ENCODE measurements around the gene NYAP1.
A peak's percentile ranks its signal among the peaks of the same experiment; 100 is the strongest.
"Not testable (repeated sequence)": the region's sequence is repeated elsewhere in the genome, so short reads cannot be mapped to it uniquely, and the experiment has no call there.

The NYAP1 gene

GRCh38 chr7:100517305-100517704 lies 33.6 kb downstream of the NYAP1 start:
- no peaks in the 10 kb centered on the region for H3K9me3 ChIP-seq (ENCODE audit: control insufficient read depth, insufficient read depth, low read depth, low read length)
- H3K27me3 ChIP-seq (ENCODE audit: control insufficient read depth, insufficient read depth, low read length) = no peaks in the 10 kb centered on the region
- no peak overlapping the region for H3K27ac ChIP-seq (ENCODE audit: low read depth, low read length)
- peaks cover 4% of the 10 kb centered on the region; the same call in 1 of the 2 replicates for H3K4me1 ChIP-seq (ENCODE audit: control insufficient read depth, insufficient read depth, low read length)
- H3K36me3 ChIP-seq (ENCODE audit: control insufficient read depth, insufficient read depth, low read length) = no peaks in the 10 kb centered on the region
- H3K4me3 ChIP-seq (ENCODE audit: low read depth, low read length) = no peak overlapping the region
- no peak overlapping the region for H3K9ac ChIP-seq (ENCODE audit: low read length)

GRCh38 chr7:100519580-100519979 lies 35.9 kb downstream of the NYAP1 start:
- Histone ChIP-seq H3K9me3 (ENCODE audit: control insufficient read depth, insufficient read depth, low read depth, low read length) (peaks cover 2% of the 10 kb centered on the region; the same call in 1 of the 2 replicates), H3K4me3 (ENCODE audit: low read depth, low read length) (no peak overlapping the region), H3K4me1 (ENCODE audit: control insufficient read depth, insufficient read depth, low read length) (peaks cover 4% of the 10 kb centered on the region; the same call in 1 of the 2 replicates), H3K36me3 (ENCODE audit: control insufficient read depth, insufficient read depth, low read length) (no peaks in the 10 kb centered on the region), H3K27me3 (ENCODE audit: control insufficient read depth, insufficient read depth, low read length) (no peaks in the 10 kb centered on the region), H3K9ac (ENCODE audit: low read length) (no peak overlapping the region), H3K27ac (ENCODE audit: low read depth, low read length) (no peak overlapping the region)

DNA sequence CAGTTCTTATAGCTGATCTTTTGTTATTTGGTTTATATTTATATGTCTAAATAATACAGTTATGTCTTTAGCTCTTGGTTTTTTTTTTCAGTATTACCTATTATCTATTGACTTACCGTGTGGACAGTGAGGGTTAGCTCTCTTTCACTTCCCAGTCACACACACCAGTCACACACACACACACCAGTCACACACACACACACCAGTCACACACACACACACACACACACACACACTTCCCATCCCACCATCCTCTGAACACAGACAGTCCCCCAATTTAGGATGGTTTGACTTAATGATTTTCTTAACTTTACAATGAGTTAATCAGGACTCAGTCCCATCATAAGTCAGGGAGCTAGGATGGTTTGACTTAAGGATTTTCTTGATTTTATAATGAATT lies 36.4 kb downstream of the NYAP1 start:
- peaks cover 1% of the 10 kb centered on the region; the same call in 1 of the 2 replicates for H3K4me1 ChIP-seq (ENCODE audit: control insufficient read depth, insufficient read depth, low read length)
- no peaks in the 10 kb centered on the region for H3K36me3 ChIP-seq (ENCODE audit: control insufficient read depth, insufficient read depth, low read length)
- no peaks in the 10 kb centered on the region for H3K27me3 ChIP-seq (ENCODE audit: control insufficient read depth, insufficient read depth, low read length)
- H3K4me3 ChIP-seq (ENCODE audit: low read depth, low read length) = no peak overlapping the region
- no peak overlapping the region for H3K27ac ChIP-seq (ENCODE audit: low read depth, low read length)
- H3K9me3 ChIP-seq (ENCODE audit: control insufficient read depth, insufficient read depth, low read depth, low read length) = peaks cover 2% of the 10 kb centered on the region; the same call in 1 of the 2 replicates
- no peak overlapping the region for H3K9ac ChIP-seq (ENCODE audit: low read length)

DNA sequence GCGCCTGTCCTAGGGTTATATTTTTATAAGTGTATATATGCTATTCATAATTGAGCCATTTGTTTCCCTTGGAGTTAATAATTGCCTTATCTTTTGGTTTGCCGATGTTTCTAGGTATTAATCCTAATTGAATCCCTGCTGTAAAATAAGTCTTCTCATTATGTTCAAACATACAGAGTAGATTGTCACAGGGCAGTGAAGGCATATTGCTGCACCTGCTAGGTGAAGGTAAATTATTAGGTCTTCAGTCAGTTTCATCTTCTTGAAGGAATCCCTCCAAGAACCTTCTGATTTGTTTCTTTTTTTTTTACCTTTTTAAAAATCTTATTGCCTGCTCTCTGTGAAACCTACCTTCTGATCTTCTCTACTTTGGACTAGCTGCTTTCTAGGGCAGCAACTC lies 37.3 kb downstream of the NYAP1 start:
- Histone ChIP-seq H3K9ac (ENCODE audit: low read length) (no peak overlapping the region), H3K27me3 (ENCODE audit: control insufficient read depth, insufficient read depth, low read length) (no peaks in the 10 kb centered on the region), H3K4me1 (ENCODE audit: control insufficient read depth, insufficient read depth, low read length) (no peaks in the 10 kb centered on the region), H3K4me3 (ENCODE audit: low read depth, low read length) (no peak overlapping the region), H3K9me3 (ENCODE audit: control insufficient read depth, insufficient read depth, low read depth, low read length) (peaks cover 2% of the 10 kb centered on the region; the same call in 1 of the 2 replicates), H3K27ac (ENCODE audit: low read depth, low read length) (no peak overlapping the region), H3K36me3 (ENCODE audit: control insufficient read depth, insufficient read depth, low read length) (no peaks in the 10 kb centered on the region)

GRCh38 chr7:100521909-100522593 lies 38.3 kb downstream of the NYAP1 start:
- H3K27ac ChIP-seq (ENCODE audit: low read depth, low read length); H3K36me3 ChIP-seq (ENCODE audit: control insufficient read depth, insufficient read depth, low read length); H3K9me3 ChIP-seq (ENCODE audit: control insufficient read depth, insufficient read depth, low read depth, low read length); H3K4me1 ChIP-seq (ENCODE audit: control insufficient read depth, insufficient read depth, low read length); H3K9ac ChIP-seq (ENCODE audit: low read length); H3K27me3 ChIP-seq (ENCODE audit: control insufficient read depth, insufficient read depth, low read length); H3K4me3 ChIP-seq (ENCODE audit: low read depth, low read length): not testable (repeated sequence)

GRCh38 chr7:100523192-100523591 lies 39.5 kb downstream of the NYAP1 start:
- H3K4me3 ChIP-seq (ENCODE audit: low read depth, low read length); H3K4me1 ChIP-seq (ENCODE audit: control insufficient read depth, insufficient read depth, low read length); H3K9ac ChIP-seq (ENCODE audit: low read length); H3K9me3 ChIP-seq (ENCODE audit: control insufficient read depth, insufficient read depth, low read depth, low read length); H3K27ac ChIP-seq (ENCODE audit: low read depth, low read length); H3K36me3 ChIP-seq (ENCODE audit: control insufficient read depth, insufficient read depth, low read length); H3K27me3 ChIP-seq (ENCODE audit: control insufficient read depth, insufficient read depth, low read length): not testable (repeated sequence)

GRCh38 chr7:100528108-100528866 lies 44.6 kb downstream of the NYAP1 start:
- H3K9ac ChIP-seq (ENCODE audit: low read length); H3K27ac ChIP-seq (ENCODE audit: low read depth, low read length); H3K4me3 ChIP-seq (ENCODE audit: low read depth, low read length); H3K9me3 ChIP-seq (ENCODE audit: control insufficient read depth, insufficient read depth, low read depth, low read length); H3K36me3 ChIP-seq (ENCODE audit: control insufficient read depth, insufficient read depth, low read length); H3K27me3 ChIP-seq (ENCODE audit: control insufficient read depth, insufficient read depth, low read length); H3K4me1 ChIP-seq (ENCODE audit: control insufficient read depth, insufficient read depth, low read length): not testable (repeated sequence)

DNA sequence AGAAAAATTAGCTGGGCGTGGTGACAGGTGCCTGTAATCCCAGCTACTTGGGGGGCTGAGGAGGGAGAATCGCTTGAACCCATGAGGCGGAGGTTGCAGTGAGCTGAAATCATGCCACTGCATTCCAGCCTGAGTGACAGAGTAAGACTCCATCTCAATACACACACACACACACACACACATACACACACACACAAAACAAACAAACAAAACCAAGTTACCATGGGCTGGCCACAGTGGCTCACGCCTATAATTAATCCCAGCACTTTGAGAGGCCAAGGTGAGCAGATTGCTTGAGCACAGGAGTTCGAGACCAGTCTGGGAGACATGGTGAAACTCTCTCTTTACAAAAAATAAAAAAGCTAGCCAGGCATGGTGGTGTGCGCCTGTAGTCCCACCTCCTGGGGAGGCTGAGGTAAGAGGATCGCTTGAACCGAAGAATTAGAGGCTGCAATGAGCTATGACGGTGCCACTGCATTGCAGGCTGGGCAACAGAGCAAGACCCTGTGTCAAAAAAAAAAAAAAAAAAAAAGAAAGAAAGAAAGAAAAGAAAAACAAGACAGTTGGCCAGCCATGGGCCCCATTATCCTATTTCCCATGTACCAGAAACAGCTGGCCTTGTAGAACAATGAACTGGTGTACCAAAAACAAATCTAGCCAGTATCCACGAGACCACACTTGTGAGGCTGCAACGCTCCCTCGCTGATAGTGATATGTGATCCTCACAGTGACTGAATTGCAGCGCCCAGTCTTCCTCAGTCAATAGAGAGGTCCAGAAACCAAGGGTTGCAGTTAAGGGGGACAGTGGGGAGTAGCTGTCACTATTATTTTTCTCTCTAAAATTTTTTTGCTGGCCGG lies 48.7 kb downstream of the NYAP1 start:
- Histone ChIP-seq H3K27me3 (ENCODE audit: control insufficient read depth, insufficient read depth, low read length) (no peaks in the 10 kb centered on the region), H3K27ac (ENCODE audit: low read depth, low read length) (no peak overlapping the region), H3K36me3 (ENCODE audit: control insufficient read depth, insufficient read depth, low read length) (no peaks in the 10 kb centered on the region), H3K4me3 (ENCODE audit: low read depth, low read length) (no peak overlapping the region), H3K9me3 (ENCODE audit: control insufficient read depth, insufficient read depth, low read depth, low read length) (no peaks in the 10 kb centered on the region), H3K4me1 (ENCODE audit: control insufficient read depth, insufficient read depth, low read length) (no peaks in the 10 kb centered on the region), H3K9ac (ENCODE audit: low read length) (no peak overlapping the region)

GRCh38 chr7:100535982-100536381 lies 52.3 kb downstream of the NYAP1 start:
- not testable (repeated sequence) for H3K36me3 ChIP-seq (ENCODE audit: control insufficient read depth, insufficient read depth, low read length); H3K4me1 ChIP-seq (ENCODE audit: control insufficient read depth, insufficient read depth, low read length); H3K9me3 ChIP-seq (ENCODE audit: control insufficient read depth, insufficient read depth, low read depth, low read length); H3K27me3 ChIP-seq (ENCODE audit: control insufficient read depth, insufficient read depth, low read length); H3K4me3 ChIP-seq (ENCODE audit: low read depth, low read length); H3K27ac ChIP-seq (ENCODE audit: low read depth, low read length); H3K9ac ChIP-seq (ENCODE audit: low read length)

DNA sequence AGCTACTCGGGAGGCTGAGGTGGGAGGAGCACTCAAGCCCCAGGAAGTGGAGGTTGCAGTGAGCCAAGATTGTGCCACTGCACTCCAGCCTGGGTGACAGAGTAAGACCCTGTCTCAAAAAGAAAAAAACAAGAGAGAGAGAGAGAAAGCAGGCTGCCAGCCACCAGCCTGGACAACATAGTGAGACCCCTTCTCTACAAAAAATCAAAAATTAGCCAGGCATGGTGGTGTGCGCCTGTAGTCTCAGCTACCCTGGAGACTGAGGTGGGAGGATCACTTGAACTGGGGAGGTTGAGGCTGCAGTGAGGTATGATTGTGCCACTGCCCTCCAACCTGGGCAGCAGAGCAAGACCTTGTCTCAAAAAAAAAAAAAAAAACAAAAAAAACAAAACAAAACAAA lies 53.0 kb downstream of the NYAP1 start:
- H3K36me3 ChIP-seq (ENCODE audit: control insufficient read depth, insufficient read depth, low read length); H3K27ac ChIP-seq (ENCODE audit: low read depth, low read length); H3K4me1 ChIP-seq (ENCODE audit: control insufficient read depth, insufficient read depth, low read length); H3K9me3 ChIP-seq (ENCODE audit: control insufficient read depth, insufficient read depth, low read depth, low read length); H3K27me3 ChIP-seq (ENCODE audit: control insufficient read depth, insufficient read depth, low read length); H3K4me3 ChIP-seq (ENCODE audit: low read depth, low read length); H3K9ac ChIP-seq (ENCODE audit: low read length): not testable (repeated sequence)

DNA sequence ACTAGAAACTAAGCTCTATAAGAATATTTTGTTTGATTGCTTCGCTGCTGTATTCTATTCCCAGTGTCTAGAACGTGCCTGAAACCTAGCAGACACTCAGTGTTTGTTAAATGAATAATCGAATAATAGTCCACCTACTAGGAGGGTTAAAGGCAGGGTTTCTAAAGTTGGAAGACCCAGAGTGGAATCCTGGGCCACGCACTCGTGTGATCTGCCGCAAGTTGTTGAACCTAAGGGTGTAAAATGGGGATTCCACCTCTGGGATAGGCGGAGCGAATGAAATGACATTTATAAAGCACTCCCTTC lies 54.6 kb downstream of the NYAP1 start:
- H3K36me3 ChIP-seq (ENCODE audit: control insufficient read depth, insufficient read depth, low read length) = no peaks in the 10 kb centered on the region
- H3K9me3 ChIP-seq (ENCODE audit: control insufficient read depth, insufficient read depth, low read depth, low read length) = no peaks in the 10 kb centered on the region
- peak overlapping the region; percentile 9 for H3K9ac ChIP-seq (ENCODE audit: low read length)
- H3K27ac ChIP-seq (ENCODE audit: low read depth, low read length) = no peak overlapping the region
- peaks cover 11% of the 10 kb centered on the region for H3K4me1 ChIP-seq (ENCODE audit: control insufficient read depth, insufficient read depth, low read length)
- peaks cover 8% of the 10 kb centered on the region; the same call in 1 of the 2 replicates for H3K27me3 ChIP-seq (ENCODE audit: control insufficient read depth, insufficient read depth, low read length)
- peak overlapping the region; percentile 67 for H3K4me3 ChIP-seq (ENCODE audit: low read depth, low read length)

Data from HUES6 (cell line).